KMS-11 (cell line): ENCODE measurements around the gene LRBA.

Experiments used
- H2AFZ ChIP-seq: fragments of 200-600 bp; sonication (generic); 2 replicates; pipeline ENCODE4 v1.6.1; 2016; ENCODE audit warnings: antibody characterized with exemption, mixed run types, low read depth
- H3K27ac ChIP-seq: fragments of 200-600 bp; sonication (generic); 2 replicates; pipeline ENCODE4 v1.6.1; 2016; ENCODE audit warnings: mild to moderate bottlenecking, mixed run types
- H3K27me3 ChIP-seq: fragments of 200-600 bp; sonication (generic); 2 replicates; pipeline ENCODE4 v1.6.1; 2017; ENCODE audit warnings: mild to moderate bottlenecking, low read depth, mixed run types, moderate library complexity; ENCODE audit not compliant: insufficient read depth
- H3K36me3 ChIP-seq: fragments of 200-600 bp; sonication (generic); 2 replicates; pipeline ENCODE4 v1.6.1; 2017; ENCODE audit warnings: mild to moderate bottlenecking, mixed run types; ENCODE audit not compliant: insufficient read depth
- H3K4me1 ChIP-seq: fragments of 200-600 bp; sonication (generic); 2 replicates; pipeline ENCODE4 v1.6.1; 2016; ENCODE audit warnings: mild to moderate bottlenecking, low read depth, mixed run types; ENCODE audit not compliant: poor library complexity, severe bottlenecking
- H3K4me2 ChIP-seq: fragments of 200-600 bp; sonication (generic); 2 replicates; pipeline ENCODE4 v1.7.0; 2016; ENCODE audit warnings: mild to moderate bottlenecking, mixed run types
- H3K4me3 ChIP-seq: fragments of 200-600 bp; sonication (generic); IDR thresholded peaks from 2 replicates; pipeline ENCODE4 v1.6.1; 2017; ENCODE audit warnings: low read depth, low read length, mixed read lengths; ENCODE audit not compliant: insufficient read depth
- H3K79me2 ChIP-seq: fragments of 200-600 bp; sonication (generic); 2 replicates; pipeline ENCODE4 v1.6.1; 2016; ENCODE audit warnings: low read depth, mixed run types; ENCODE audit not compliant: insufficient read depth
- H3K9ac ChIP-seq: fragments of 200-600 bp; sonication (generic); 2 replicates; pipeline ENCODE4 v1.6.1; 2016; ENCODE audit warnings: mild to moderate bottlenecking, mixed run types
- H4K20me1 ChIP-seq: fragments of 200-600 bp; sonication (generic); 2 replicates; pipeline ENCODE4 v1.6.1; 2016; ENCODE audit warnings: mild to moderate bottlenecking, mixed run types; ENCODE audit not compliant: insufficient read depth
- TF ChIP-seq, protein P1 (sequence below): fragments of 200-600 bp; sonication (generic); conservative IDR thresholded peaks from 2 replicates; pipeline ENCODE4 v1.6.1; 2017; ENCODE audit warnings: low read depth, mild to moderate bottlenecking, antibody characterized with exemption, low read length, moderate library complexity, mixed read lengths

LRBA gene

GRCh38 chr4:151022586-151022985, 7.5 kb upstream of the LRBA start:
- Histone ChIP-seq H4K20me1 (no peaks in the 10 kb centered on the region), H3K27ac (no peak overlapping the region), H3K36me3 (no peaks in the 10 kb centered on the region), H2AFZ (no peak overlapping the region), H3K4me2 (no peak overlapping the region), H3K9ac (no peak overlapping the region), H3K27me3 (no peaks in the 10 kb centered on the region), H3K79me2 (no peaks in the 10 kb centered on the region), H3K4me1 (no peaks in the 10 kb centered on the region), H3K4me3 (no peak overlapping the region)
- TF ChIP-seq, protein P1, sequence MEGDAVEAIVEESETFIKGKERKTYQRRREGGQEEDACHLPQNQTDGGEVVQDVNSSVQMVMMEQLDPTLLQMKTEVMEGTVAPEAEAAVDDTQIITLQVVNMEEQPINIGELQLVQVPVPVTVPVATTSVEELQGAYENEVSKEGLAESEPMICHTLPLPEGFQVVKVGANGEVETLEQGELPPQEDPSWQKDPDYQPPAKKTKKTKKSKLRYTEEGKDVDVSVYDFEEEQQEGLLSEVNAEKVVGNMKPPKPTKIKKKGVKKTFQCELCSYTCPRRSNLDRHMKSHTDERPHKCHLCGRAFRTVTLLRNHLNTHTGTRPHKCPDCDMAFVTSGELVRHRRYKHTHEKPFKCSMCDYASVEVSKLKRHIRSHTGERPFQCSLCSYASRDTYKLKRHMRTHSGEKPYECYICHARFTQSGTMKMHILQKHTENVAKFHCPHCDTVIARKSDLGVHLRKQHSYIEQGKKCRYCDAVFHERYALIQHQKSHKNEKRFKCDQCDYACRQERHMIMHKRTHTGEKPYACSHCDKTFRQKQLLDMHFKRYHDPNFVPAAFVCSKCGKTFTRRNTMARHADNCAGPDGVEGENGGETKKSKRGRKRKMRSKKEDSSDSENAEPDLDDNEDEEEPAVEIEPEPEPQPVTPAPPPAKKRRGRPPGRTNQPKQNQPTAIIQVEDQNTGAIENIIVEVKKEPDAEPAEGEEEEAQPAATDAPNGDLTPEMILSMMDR: no peak

- H3K27ac ChIP-seq: no peak overlapping the region
- no peaks in the 10 kb centered on the region for H3K27me3 ChIP-seq
- no peak overlapping the region for H3K4me2 ChIP-seq
- no peak overlapping the region for H3K4me3 ChIP-seq
- H4K20me1 ChIP-seq: no peaks in the 10 kb centered on the region
- peaks cover 2% of the 10 kb centered on the region for H3K4me1 ChIP-seq
- H3K79me2 ChIP-seq: no peaks in the 10 kb centered on the region
- TF ChIP-seq, protein P1: no peak
- H3K9ac ChIP-seq: no peak overlapping the region
- H3K36me3 ChIP-seq: no peaks in the 10 kb centered on the region
- H2AFZ ChIP-seq: no peak overlapping the region
Observed at GRCh38 chr4:151021637-151022334, 6.7 kb upstream of the LRBA start.

DNA sequence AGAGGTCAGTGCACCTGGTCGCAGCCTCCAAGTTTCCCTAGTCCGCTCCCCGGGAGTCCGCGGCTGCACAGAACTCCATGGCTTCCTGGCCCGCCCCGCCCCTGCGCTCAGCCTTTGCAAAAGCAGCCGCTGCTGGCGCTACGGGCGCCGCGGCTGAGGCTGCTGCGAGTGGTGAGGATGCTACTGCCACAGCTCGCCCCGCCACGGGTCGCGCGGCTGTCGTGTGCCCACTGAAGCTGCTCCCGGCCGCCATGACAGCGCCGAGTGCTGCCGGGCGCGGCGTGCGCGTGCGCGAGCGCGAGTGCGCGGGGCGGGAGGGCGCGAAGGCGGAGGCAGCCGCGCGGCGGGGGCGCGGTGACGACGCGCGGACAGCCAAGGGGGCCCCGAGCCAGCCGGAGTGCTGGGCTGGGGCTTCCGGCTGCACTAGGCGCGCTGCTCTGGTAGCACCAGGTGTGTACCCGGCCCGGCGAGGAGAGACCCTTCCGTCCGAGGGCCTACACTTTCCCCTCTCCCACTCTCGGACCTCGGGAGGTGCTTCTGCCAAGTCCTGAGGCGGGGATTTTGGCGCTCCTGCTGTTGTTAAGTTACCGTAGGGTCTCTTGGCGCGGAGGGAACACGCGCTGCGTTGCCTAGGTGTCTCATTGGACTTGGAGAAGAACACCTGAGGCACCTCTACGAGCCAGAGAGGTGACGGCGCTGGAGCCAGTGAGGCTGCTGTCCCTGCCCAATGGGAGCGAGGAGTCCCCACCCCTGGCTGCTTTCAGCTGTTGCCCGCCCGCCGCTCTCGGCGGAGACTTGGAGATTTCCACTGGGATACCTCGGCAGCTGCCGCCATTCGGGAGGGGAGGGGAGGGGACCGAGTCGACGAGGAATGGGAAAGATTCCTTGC, 619 bp upstream of the LRBA start:
- Histone ChIP-seq H3K4me1 (peaks cover 29% of the 10 kb centered on the region), H3K27ac (peak overlapping the region; percentile 91)

DNA sequence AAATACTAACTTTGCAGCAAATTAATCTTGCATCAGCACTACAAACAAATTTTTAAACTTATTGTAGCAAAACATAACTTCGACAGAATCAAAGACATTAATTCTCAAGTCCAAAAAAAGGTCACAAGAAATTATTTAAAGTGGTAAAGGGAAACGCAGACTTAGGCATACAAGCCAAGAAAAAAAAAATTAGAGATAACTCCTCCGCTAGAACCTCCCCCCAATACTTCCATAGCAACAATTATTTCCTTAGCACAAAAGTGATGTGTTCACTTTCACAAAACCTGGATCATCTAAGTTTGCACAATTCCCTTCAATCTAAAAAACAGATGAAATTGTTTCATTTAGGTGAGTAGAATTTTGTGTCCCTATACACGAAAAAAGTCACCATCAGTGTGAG, 1.1 kb downstream of the LRBA start:
- Histone ChIP-seq H3K79me2 (peaks cover 21% of the 10 kb centered on the region; the same call in 1 of the 2 replicates), H3K27ac (peak overlapping the region; percentile 91), H3K4me1 (peaks cover 29% of the 10 kb centered on the region), H4K20me1 (no peaks in the 10 kb centered on the region), H3K36me3 (no peaks in the 10 kb centered on the region), H3K9ac (peak overlapping the region; percentile 96; the same call in 1 of the 2 replicates), H3K27me3 (no peaks in the 10 kb centered on the region), H2AFZ (peak overlapping the region; percentile 98), H3K4me2 (peak overlapping the region; percentile 89), H3K4me3 (no peak overlapping the region)
- TF ChIP-seq, protein P1: no peak

More for the DNA sequence above, 619 bp upstream of the LRBA start:
- Histone ChIP-seq H3K9ac (peak overlapping the region; percentile 96), H3K79me2 (peaks cover 21% of the 10 kb centered on the region; the same call in 1 of the 2 replicates), H2AFZ (peak overlapping the region; percentile 98), H3K4me2 (peak overlapping the region; percentile 89), H3K4me3 (no peak overlapping the region), H3K36me3 (no peaks in the 10 kb centered on the region), H4K20me1 (no peaks in the 10 kb centered on the region), H3K27me3 (no peaks in the 10 kb centered on the region)
- TF ChIP-seq, protein P1: no peak
